Vagina (tissue), 2 donors: Measurements from ENCODE around the gene ERC2.

ENCODE experiments used
- POLR2A ChIP-seq, 2 donors: fragments of 450-650 bp; IDR thresholded peaks; one replicate each; pipeline ENCODE4 v1.6.1; 2017; ENCODE audit warnings: antibody characterized with exemption in 2 of 2, mild to moderate bottlenecking in 2 of 2, moderate library complexity in 2 of 2
- POLR2AphosphoS5 ChIP-seq, 2 donors: sonication (generic); formaldehyde crosslinking; IDR thresholded peaks; one replicate each; pipeline ENCODE4 v1.9.0; 2017; ENCODE audit warnings: antibody characterized with exemption in 2 of 2, mild to moderate bottlenecking in 2 of 2, low read depth in 1 of 2; ENCODE audit not compliant: insufficient read depth in 1 of 2
- TF ChIP-seq, protein P1 (sequence below), 3 experiments: fragments of 450-650 bp in 2 of 3; fragments of 200-600 bp in 1 of 3; sonication (generic) in 1 of 3; IDR thresholded peaks; one replicate each; pipeline ENCODE4 v1.5.1; 2017 to 2019; ENCODE audit warnings: antibody characterized with exemption in 3 of 3, mild to moderate bottlenecking in 2 of 3, moderate library complexity in 2 of 3

DNA sequence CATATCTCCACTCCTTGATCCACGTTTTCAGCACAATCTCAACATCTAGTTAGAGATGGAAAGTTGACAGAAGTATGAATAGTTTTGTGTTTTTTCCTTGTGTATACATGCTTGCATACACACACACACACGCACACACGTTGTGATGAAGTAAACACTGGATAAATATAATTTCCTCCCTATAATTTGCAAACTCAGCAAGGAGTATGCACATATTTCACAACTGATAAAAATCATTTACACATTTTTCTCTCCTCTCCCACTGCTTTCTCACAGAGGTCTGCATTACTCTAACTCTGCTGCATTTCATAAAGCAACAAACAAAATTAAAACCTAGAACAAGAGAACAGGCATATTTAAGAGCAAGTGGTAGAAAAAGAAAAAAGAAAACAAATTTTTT, 320.9 kb downstream of the ERC2 start:
- no peak for TF ChIP-seq POLR2AphosphoS5 (IDR thresholded peaks at IDR 0.05; ENCODE audit: insufficient read depth in 1 of 2, low read depth in 1 of 2)
- TF ChIP-seq, protein P1, sequence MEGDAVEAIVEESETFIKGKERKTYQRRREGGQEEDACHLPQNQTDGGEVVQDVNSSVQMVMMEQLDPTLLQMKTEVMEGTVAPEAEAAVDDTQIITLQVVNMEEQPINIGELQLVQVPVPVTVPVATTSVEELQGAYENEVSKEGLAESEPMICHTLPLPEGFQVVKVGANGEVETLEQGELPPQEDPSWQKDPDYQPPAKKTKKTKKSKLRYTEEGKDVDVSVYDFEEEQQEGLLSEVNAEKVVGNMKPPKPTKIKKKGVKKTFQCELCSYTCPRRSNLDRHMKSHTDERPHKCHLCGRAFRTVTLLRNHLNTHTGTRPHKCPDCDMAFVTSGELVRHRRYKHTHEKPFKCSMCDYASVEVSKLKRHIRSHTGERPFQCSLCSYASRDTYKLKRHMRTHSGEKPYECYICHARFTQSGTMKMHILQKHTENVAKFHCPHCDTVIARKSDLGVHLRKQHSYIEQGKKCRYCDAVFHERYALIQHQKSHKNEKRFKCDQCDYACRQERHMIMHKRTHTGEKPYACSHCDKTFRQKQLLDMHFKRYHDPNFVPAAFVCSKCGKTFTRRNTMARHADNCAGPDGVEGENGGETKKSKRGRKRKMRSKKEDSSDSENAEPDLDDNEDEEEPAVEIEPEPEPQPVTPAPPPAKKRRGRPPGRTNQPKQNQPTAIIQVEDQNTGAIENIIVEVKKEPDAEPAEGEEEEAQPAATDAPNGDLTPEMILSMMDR (IDR thresholded peaks at IDR 0.05): no peak
- no peak for TF ChIP-seq POLR2A (IDR thresholded peaks at IDR 0.05)
